GM23338 (cell line): ENCODE data around the gene PID1. TPM values are rescaled to one million over a fixed set of nuclear protein-coding genes. Genes with fewer than 3 reads are reported as not detected.

Experiments used
- ATAC-seq: fragments of 200-7000 bp; cut with Tn5 transposase; 3 replicates; pipeline ENCODE4 v1.9.1; 2020
- DNase-seq: peaks from one replicate; pipeline ENCODE4 v3.0.0-alpha.2; 2015; ENCODE audit warnings: low spot score
- H2AFZ ChIP-seq: fragments of 200-600 bp; sonication (generic); 2 replicates; pipeline ENCODE4 v1.8.0; 2016; ENCODE audit warnings: antibody characterized with exemption, mild to moderate bottlenecking, moderate library complexity
- H3F3A ChIP-seq: fragments of 200-600 bp; sonication (generic); replicated peaks from 2 replicates; pipeline ENCODE4 v1.8.0; 2017; ENCODE audit warnings: antibody characterized with exemption, mixed run types, low read depth
- H3K27ac ChIP-seq: fragments of 200-600 bp; sonication (generic); 2 replicates; pipeline ENCODE4 v1.6.1; 2016; ENCODE audit warnings: low read depth
- H3K27me3 ChIP-seq: fragments of 200-600 bp; sonication (generic); 2 replicates; pipeline ENCODE4 v1.8.0; 2016; ENCODE audit warnings: mild to moderate bottlenecking, mixed run types, moderate library complexity; ENCODE audit not compliant: insufficient read depth
- H3K36me3 ChIP-seq: fragments of 200-600 bp; sonication (generic); 2 replicates; pipeline ENCODE4 v1.8.0; 2016; ENCODE audit warnings: mild to moderate bottlenecking; ENCODE audit not compliant: insufficient read depth
- H3K4me1 ChIP-seq: fragments of 200-600 bp; sonication (generic); 2 replicates; pipeline ENCODE4 v1.8.0; 2016; ENCODE audit warnings: mild to moderate bottlenecking, moderate library complexity; ENCODE audit not compliant: insufficient read depth
- H3K4me2 ChIP-seq: fragments of 200-600 bp; sonication (generic); 2 replicates; pipeline ENCODE4 v1.7.1; 2017; ENCODE audit warnings: mixed run types
- H3K4me3 ChIP-seq: fragments of 200-600 bp; sonication (generic); 2 replicates; pipeline ENCODE4 v1.6.1; 2016; ENCODE audit warnings: mixed run types
- H3K79me2 ChIP-seq: fragments of 200-600 bp; sonication (generic); replicated peaks from 2 replicates; pipeline ENCODE4 v1.8.0; 2017; ENCODE audit warnings: mild to moderate bottlenecking; ENCODE audit not compliant: insufficient read depth
- H3K9me2 ChIP-seq: fragments of 200-600 bp; sonication (generic); 2 replicates; pipeline ENCODE4 v1.8.0; 2017; ENCODE audit not compliant: insufficient read depth
- H4K20me1 ChIP-seq: fragments of 200-600 bp; sonication (generic); replicated peaks from 2 replicates; pipeline ENCODE4 v1.8.0; 2017; ENCODE audit warnings: mild to moderate bottlenecking; ENCODE audit not compliant: insufficient read depth
- H3K27ac Mint-ChIP-seq: 2 replicates; pipeline ENCODE4 v1.8.0; 2020; ENCODE audit warnings: inconsistent platforms, mild to moderate bottlenecking, moderate library complexity, mixed read lengths
- H3K27me3 Mint-ChIP-seq: 3 replicates; pipeline ENCODE4 v1.8.0; 2022; ENCODE audit warnings: low read depth, mild to moderate bottlenecking, moderate library complexity, mixed read lengths, inconsistent platforms; ENCODE audit not compliant: insufficient read depth, poor library complexity
- H3K36me3 Mint-ChIP-seq: 3 replicates; pipeline ENCODE4 v1.8.0; 2021; ENCODE audit warnings: low read depth, mild to moderate bottlenecking, inconsistent platforms, moderate library complexity, mixed read lengths
- H3K4me1 Mint-ChIP-seq: 3 replicates; pipeline ENCODE4 v1.8.0; 2020; ENCODE audit warnings: mild to moderate bottlenecking, inconsistent platforms, mixed read lengths
- H3K4me3 Mint-ChIP-seq: 3 replicates; pipeline ENCODE4 v1.8.0; 2021; ENCODE audit warnings: moderate library complexity, mild to moderate bottlenecking, inconsistent platforms, mixed read lengths
- H3K9me3 Mint-ChIP-seq: 3 replicates; pipeline ENCODE4 v1.8.0; 2020; ENCODE audit warnings: moderate library complexity, mild to moderate bottlenecking, inconsistent platforms, mixed read lengths
- CTCF ChIP-seq, 2 experiments: fragments of 200-600 bp in 1 of 2; sonication (generic) in 1 of 2; conservative IDR thresholded peaks; 2 replicates each; pipeline versions ENCODE4 v1.5.1 to v1.6.1; 2016 to 2017; ENCODE audit warnings: antibody characterized with exemption in 2 of 2, low read depth in 2 of 2, mild to moderate bottlenecking in 2 of 2, moderate library complexity in 1 of 2
- ETS1 ChIP-seq: IDR thresholded peaks from 2 replicates; pipeline ENCODE4 v1.6.1; 2016; ENCODE audit warnings: antibody characterized with exemption
- EZH2 ChIP-seq: fragments of 200-600 bp; sonication (generic); IDR thresholded peaks from one replicate; pipeline ENCODE4 v1.8.0; 2017; ENCODE audit warnings: antibody characterized with exemption, mild to moderate bottlenecking, low read depth; ENCODE audit not compliant: unreplicated experiment
- EZH2phosphoT487 ChIP-seq: fragments of 200-600 bp; sonication (generic); IDR thresholded peaks from one replicate; pipeline ENCODE4 v1.8.1; 2018; ENCODE audit warnings: antibody characterized with exemption; ENCODE audit not compliant: unreplicated experiment
- JUNB ChIP-seq: IDR thresholded peaks from one replicate; pipeline ENCODE4 v1.6.1; 2016; ENCODE audit warnings: antibody characterized with exemption; ENCODE audit not compliant: unreplicated experiment
- NANOG ChIP-seq: IDR thresholded peaks from 2 replicates; pipeline ENCODE4 v1.6.1; 2016; ENCODE audit warnings: antibody characterized with exemption, borderline replicate concordance
- POLR2AphosphoS5 ChIP-seq: IDR thresholded peaks from 2 replicates; pipeline ENCODE4 v1.6.1; 2016; ENCODE audit warnings: antibody characterized with exemption, low read depth
- REST ChIP-seq: IDR thresholded peaks from one replicate; pipeline ENCODE4 v1.6.1; 2018; ENCODE audit warnings: antibody characterized with exemption; ENCODE audit not compliant: unreplicated experiment
- STAT1 ChIP-seq: IDR thresholded peaks from one replicate; pipeline ENCODE4 v1.6.1; 2016; ENCODE audit warnings: antibody characterized with exemption; ENCODE audit not compliant: unreplicated experiment
- ZNF114 ChIP-seq: fragments of 250-450 bp; sonication (Bioruptor Pico); IDR thresholded peaks from 2 replicates; pipeline ENCODE4 v1.5.0; 2020; ENCODE audit warnings: mild to moderate bottlenecking, moderate library complexity
- polyA plus RNA-seq: library from polyadenylated mRNA; unstranded; fragments of >200 nt; fragmentation: Nextera tagmentation; extraction: Ambion mirVana; gene quantifications from 2 replicates; pipeline ENCODE4 v1.2.1, GENCODE V29; 2016
- total RNA-seq: library from RNA; depleted of rRNA; stranded (reverse); fragments of >200 nt; shearing (Covaris generic); gene quantifications from 2 replicates; pipeline ENCODE4 v1.2.3, GENCODE V29; 2014

The PID1 gene
- total and polyA plus RNA-seq, 2 experiments from 2014 or later = 1.7 to 2.4 TPM

GRCh38 chr2:229301237-229301636 lies 30.1 kb upstream of the PID1 start (continued):
- TF ChIP-seq CTCF (conservative IDR thresholded peaks at IDR 0.05; ENCODE audit: low read depth in 2 of 2) = no peak
- TF ChIP-seq ZNF114 (CRISPR knock-in tag) = no peak
- TF ChIP-seq REST = no peak
- no peak for TF ChIP-seq POLR2AphosphoS5
- no peak for TF ChIP-seq STAT1
- TF ChIP-seq EZH2phosphoT487 = no peak
- TF ChIP-seq EZH2 = no peak
- no peak for TF ChIP-seq ETS1

GRCh38 chr2:229300790-229301189 lies 29.7 kb upstream of the PID1 start:
- Histone ChIP-seq H3K79me2 (no peaks in the 10 kb centered on the region), H2AFZ (no peak overlapping the region), H3K9me2 (peaks cover 7% of the 10 kb centered on the region), H3K4me1 (no peaks in the 10 kb centered on the region), H3K27ac (no peak overlapping the region), H3F3A (no peaks in the 10 kb centered on the region), H3K27me3 (no peaks in the 10 kb centered on the region), H3K4me3 (no peak overlapping the region), H4K20me1 (no peaks in the 10 kb centered on the region), H3K4me2 (no peak overlapping the region), H3K36me3 (no peaks in the 10 kb centered on the region)
- ATAC-seq (no peak), DNase-seq (no peak)
- no peak overlapping the region for H3K4me3 Mint-ChIP-seq
- H3K27me3 Mint-ChIP-seq = no peaks in the 10 kb centered on the region
- TF ChIP-seq POLR2AphosphoS5 = no peak
- no peak for TF ChIP-seq REST
- TF ChIP-seq ZNF114 (CRISPR knock-in tag) = no peak
- TF ChIP-seq EZH2phosphoT487 = no peak
- no peak for TF ChIP-seq STAT1
- TF ChIP-seq JUNB = no peak
- no peak for TF ChIP-seq NANOG
- no peak overlapping the region for H3K27ac Mint-ChIP-seq
- no peaks in the 10 kb centered on the region for H3K4me1 Mint-ChIP-seq
- no peaks in the 10 kb centered on the region; the same call in 2 of the 3 replicates for H3K9me3 Mint-ChIP-seq
- H3K36me3 Mint-ChIP-seq = no peaks in the 10 kb centered on the region
